Sciatic nerve (tissue), 2 donors: ENCODE data around the gene RAB10. TPM values are rescaled to one million over a fixed set of nuclear protein-coding genes. Genes with fewer than 3 reads are reported as not detected.
"Not testable (repeated sequence)": the region's sequence is repeated elsewhere in the genome, so short reads cannot be mapped to it uniquely, and the experiment has no call there.

ENCODE experiments used
- ATAC-seq: fragments of 200-7000 bp; cut with Tn5 transposase; one replicate; pipeline ENCODE4 v1.9.1; 2020; ENCODE audit warnings: mild to moderate bottlenecking, moderate library complexity
- DNase-seq: peaks from one replicate; pipeline ENCODE4 v3.0.0-alpha.2; 2020; ENCODE audit warnings: low spot score
- intact Hi-C: fragments of 100-400 bp; cut with DNase I; formaldehyde crosslinking; loops from one replicate; pipeline ENCODE4 v1.14.2; 2022
- total RNA-seq: library from RNA; stranded (reverse); fragmentation: NEBNext Ultra II Directional; extraction: Animal tissue kit (Norgen Biotek cat#: 25700); gene quantifications from one replicate; pipeline ENCODE4 v1.2.1, GENCODE V29; 2021
- donor health status: DM: no; HTN: no; CAD: no.
- donor health status: DM: no; HTN: no; CAD: no.

Gene RAB10
- total RNA-seq, 1 donor from 2014 or later: 104 TPM

DNA sequence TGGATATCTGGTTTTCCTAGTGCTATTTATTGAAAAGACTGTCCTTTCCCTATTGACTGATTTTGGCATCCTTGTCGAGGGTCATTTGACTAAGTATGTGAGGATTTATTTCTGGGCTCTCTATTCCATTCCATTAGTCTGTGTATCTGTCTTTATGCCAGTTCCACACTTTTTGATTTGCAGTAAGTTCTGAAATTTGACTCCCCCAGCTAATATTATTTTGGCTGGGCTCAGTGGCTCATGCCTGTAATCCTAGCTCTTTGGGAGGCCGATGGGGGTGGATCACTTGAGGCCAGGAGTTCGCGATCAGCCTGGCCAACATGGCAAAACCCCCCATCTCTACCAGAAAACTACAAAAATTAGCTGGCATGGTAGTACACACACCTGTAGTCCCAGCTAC lies 92.2 kb downstream of the RAB10 start:
- intact Hi-C loops: no loop called here
- ATAC-seq: no peak
- no peak for DNase-seq

DNA sequence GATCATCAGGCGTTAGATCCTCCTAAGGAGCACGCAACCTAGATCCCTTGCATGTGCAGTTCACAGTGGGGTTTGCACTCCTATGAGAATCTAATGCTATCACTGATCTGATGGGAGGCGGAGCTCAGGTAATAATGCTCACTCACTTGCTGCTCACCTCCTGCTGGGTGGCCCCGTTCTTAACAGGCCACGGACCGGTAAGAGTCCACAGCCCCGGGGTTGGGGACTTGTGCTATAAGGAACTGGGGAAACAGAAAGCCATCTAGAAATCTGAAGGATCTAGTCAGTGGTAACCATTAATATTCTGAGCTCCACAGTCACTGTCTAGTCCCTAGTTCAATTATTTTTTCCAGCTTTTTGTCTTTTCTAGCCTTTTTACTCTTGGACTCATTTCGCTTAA lies 94.3 kb downstream of the RAB10 start:
- ATAC-seq: no peak
- intact Hi-C loops: no loop called here

DNA sequence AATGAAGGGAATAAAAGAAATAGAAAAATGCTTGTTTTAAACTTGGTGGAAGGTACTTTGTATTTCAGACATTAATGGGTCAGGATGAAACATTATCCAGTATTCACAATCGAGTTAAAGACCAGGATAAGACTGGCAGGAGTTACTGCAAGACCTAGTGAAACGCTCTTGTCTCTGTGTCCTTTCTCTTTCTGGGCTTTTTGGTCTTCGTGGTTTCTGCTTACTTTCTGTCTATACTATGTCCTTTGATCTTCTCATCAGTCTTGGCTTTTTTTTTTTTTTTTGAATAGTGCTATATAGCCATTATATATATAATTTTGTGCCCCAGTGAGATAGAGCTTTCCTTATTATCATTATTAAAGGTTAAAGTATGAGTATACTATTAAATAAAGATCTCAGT lies 96.9 kb downstream of the RAB10 start:
- intact Hi-C loops: no loop called here

More for the DNA sequence above, 94.3 kb downstream of the RAB10 start:
- no peak for DNase-seq

DNA sequence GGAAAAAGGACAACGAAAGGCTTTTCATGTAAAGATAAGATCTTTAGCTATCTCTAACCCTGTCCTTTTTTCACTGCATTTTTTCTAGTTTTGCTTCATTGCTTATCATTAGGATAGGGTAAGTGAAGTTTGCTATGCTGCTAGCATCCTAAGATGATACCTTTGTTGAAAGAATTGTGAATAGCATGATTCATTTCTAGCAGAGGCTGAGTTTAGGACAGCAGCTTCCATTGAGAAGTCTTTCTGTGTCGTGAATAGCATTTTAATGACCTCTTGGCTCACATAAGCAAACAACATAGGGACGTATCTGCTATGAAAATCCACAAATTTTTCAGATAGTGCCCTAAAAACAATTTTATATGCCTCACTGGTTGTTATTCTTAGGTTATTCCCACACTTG lies 102.6 kb downstream of the RAB10 start:
- ATAC-seq: no peak
- intact Hi-C loops: no loop called here
- no peak for DNase-seq

More for the DNA sequence above, 96.9 kb downstream of the RAB10 start:
- no peak for ATAC-seq
- DNase-seq: no peak

DNA sequence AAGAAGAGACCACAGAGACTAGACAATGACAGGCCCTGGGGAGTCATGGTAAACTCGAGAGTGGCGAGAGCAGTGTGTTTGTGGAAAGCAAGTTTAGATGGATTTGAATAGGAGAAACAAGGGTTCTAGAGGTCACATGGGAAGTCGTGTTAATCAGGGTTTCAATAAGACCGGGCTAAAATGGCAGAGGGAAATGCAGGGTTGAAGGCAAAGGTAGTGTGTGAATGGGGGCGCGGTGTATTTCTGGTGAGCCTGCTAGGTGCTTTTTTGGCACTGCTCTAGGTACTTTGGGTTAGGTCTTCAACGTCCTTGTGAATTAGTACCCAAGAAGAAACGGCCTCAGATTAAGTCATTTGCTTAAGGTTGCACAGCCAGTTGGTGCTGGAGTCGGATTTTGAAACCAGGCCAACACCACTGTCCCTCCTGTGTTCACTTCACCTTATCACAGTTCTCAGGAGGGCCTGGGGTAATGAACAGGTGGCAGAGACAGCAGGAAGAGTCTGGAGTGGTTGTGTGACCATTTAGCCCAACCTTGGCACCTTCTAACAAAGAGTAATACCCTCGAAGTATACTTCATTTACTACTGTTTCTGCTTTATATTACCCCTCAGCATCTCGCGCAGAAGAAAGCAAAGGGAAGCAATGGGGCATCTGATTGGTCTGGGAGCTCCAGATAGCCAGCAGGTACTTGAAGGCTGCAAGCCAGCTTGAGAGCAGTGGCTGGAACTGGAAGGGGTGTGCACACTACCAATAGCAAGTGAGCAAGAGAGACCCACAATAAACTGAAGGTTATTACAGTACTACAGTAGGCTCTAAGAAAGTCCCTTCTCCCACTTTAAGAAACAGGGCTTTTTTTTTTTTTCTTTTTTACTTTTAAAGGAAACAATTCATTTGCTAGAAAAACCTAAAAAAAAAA lies 105.6 kb downstream of the RAB10 start:
- no peak for DNase-seq
- no peak for ATAC-seq
- intact Hi-C loops: loop anchor here (10.0 kb wide), 1 partner anchor 145 kb away; no protein-coding TSS in a partner anchor

DNA sequence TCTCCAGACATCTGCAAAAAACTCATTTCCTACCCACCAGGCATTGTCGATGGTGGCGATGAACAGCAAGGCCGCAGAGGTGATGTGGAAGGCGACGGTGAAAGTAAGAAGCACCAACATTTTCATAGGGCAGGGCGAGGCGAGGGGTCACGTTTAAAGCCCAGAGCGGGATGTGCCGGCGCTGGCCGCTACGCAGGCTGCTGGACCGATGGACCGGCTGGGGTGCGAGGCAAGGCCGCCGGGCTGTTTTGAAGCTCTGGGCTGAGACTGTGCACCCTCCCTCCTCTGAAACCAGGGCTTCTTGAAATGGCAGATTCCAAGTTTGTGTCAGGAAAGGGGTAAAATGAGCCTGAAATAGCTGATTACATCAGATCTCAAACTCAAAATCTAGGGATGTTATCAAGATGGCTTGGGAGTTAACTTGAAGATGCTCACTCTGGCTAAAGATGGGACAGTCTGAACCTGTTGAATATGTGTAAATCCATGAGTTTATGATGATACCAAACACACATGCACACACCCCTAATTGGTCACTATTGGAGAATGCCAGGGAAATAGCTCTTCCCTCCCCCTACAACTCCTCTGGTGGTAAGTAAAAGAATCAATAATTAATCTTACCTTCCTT lies 107.4 kb downstream of the RAB10 start:
- intact Hi-C loops: loop anchor here (10.0 kb wide), 1 partner anchor 146 kb away; no protein-coding TSS in a partner anchor
- ATAC-seq (no peak), DNase-seq (no peak)

DNA sequence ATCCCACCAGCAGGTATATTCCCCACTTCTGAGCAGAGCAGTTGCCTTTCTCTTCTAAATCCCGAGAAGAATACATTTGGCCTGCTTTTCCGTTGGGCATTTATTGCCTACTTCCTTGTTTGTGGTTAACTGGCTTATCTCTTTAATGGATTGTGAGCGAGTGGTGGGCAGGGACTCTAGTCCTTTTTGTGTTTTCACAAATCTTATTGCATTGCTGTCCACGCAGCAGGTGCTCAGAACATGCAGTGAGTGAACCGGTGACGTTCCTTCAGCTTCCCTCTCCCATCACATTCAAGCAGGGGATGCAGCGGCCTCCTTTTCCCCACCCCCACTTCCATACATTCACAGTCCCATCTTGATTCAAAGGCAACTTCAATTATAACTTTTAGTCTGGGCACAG lies 110.1 kb downstream of the RAB10 start:
- intact Hi-C loops: loop anchor here (10.0 kb wide), 1 partner anchor 149 kb away; no protein-coding TSS in a partner anchor
- DNase-seq: no peak
- no peak for ATAC-seq

DNA sequence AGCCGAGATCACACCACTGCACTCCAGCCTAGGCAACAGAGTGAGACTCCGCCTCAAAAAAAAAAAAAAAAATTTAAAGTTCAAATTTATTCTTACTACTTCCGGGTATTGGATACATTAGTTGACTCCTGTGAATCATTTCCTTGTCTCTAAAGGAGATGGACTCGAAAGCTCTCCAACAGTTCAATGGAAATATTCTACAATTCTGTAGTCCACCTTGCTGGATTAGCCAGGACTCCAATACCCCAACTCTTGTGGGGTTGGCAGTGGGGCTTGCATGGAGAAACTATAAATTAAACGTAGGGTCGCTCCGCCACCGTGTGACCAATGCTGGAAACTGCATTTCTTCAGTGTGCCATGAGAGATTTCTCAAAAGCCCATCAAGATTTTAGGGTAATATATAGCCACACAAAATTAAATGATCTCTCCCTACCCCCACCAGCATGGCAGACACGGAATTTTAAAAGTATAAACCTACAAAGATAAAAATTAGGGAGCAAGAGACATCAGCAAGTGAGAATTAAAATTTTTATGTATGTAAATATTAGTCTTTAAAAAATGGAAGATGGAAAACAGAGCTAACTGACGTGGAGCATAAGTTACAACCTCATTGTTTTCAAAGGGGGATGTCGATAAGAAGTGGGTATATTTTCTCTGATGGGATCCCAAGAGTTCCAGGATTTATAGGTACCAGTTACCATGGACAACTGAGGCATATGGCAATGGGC lies 111.2 kb downstream of the RAB10 start:
- intact Hi-C loops: loop anchor here (5.0 to 10.0 kb wide), 2 partner anchors 150 to 193 kb away; no protein-coding TSS in a partner anchor
- peak; percentile 78 for DNase-seq
- ATAC-seq: peak; percentile 73

DNA sequence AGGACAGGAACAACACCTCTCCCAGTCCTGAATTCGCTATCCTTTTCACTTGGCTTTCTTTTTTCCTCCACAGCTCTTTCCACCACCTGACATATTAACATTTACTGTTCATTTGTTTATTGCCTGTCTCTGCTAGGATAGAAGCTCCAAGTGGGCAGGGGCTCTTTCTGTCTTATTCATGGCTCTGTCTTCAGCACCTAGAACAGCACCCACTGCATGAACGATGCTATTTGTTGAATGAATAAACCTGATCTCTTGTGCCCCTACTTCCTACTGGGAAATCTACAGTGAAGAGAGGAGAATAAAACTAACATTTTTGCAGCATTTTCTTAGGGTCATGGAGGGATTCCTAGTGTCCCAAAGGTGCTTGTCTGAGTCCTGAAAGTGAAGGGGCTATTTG lies 114.6 kb downstream of the RAB10 start:
- intact Hi-C loops: loop anchor here (5.0 to 10.0 kb wide), 2 partner anchors 154 to 196 kb away; no protein-coding TSS in a partner anchor
- no peak for ATAC-seq

DNA sequence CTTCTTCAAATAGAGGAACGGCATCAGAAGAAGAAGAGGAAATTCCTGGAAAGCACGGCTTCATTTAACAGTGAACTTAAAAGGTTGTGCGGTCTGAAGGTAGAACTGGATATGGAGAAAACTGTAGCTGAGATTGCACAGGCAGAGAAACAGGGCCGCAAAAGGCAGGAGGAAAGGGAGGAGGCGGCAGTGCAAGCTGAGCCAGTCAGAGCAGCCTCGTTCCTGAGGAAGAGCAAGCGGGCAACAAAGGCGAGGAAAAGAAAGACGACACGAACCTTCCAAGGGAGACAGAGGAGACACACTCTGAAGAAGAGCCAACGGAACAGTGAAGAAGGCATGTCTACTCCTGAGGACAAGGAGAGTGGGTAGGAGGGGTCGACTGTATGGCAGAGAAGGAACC lies 116.4 kb downstream of the RAB10 start:
- intact Hi-C loops: no loop called here
- DNase-seq: no peak
- ATAC-seq: no peak

More for the DNA sequence above, 114.6 kb downstream of the RAB10 start:
- DNase-seq: no peak

DNA sequence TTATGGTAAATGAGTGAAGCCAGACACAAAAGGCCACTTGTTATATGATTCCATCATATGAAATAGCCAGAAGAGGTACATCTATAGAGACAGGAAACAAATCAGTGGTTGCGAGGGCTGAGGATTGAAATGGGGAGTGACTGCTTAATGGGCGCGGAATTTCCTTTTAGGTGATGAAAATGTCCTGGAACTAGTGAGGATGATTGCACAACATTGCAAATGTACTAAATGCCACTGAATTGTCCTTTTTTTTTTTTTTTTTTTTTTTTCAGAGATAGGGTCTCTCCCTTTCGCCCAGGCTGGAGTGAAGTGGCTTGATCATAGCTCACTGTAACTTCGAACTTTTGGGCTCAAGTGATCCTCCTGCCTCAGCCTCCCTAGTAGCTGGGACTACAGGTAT lies 123.7 kb downstream of the RAB10 start:
- intact Hi-C loops: no loop called here
- ATAC-seq (no peak), DNase-seq (no peak)

DNA sequence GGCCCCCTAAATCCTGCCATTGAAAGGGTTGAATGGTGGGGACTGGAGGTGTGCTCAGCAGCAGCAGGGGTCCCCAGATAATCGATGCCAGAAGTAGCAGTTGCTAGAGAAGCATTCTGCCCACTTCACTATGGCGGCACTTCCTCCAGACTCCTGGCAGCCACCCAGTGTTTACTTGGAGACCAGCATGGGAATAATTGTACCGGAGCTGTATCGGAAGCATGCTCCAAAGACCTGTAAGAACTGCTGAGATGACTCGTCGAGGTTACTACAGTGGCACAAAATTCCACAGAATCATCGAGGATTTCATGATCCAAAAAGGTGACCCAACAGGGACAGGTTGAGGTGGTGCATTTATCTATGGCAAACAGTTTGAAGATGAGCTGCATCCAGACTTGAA lies 128.0 kb downstream of the RAB10 start:
- intact Hi-C loops: no loop called here
- DNase-seq: peak; percentile 30
- ATAC-seq: no peak

DNA sequence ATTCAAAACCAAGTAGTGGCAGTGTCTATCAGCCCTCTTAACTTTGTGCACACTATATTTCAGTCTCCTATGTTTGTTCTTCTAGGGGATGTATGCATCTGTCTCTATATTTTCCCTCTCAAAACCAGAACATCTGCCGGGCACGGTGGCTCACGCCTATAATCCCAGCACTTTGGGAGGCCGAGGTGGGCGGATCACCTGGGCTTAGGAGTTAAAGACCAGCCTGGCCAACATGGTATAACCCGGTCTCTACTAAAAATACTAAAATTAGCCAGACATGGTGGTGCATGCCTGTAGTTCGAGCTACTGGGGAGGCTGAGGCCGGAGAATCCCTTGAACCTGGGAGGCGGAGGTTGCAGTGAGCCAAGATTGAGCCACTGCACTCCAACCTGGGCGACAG lies 129.1 kb downstream of the RAB10 start:
- intact Hi-C loops: no loop called here
- no peak for ATAC-seq
- DNase-seq: peak; percentile 18

DNA sequence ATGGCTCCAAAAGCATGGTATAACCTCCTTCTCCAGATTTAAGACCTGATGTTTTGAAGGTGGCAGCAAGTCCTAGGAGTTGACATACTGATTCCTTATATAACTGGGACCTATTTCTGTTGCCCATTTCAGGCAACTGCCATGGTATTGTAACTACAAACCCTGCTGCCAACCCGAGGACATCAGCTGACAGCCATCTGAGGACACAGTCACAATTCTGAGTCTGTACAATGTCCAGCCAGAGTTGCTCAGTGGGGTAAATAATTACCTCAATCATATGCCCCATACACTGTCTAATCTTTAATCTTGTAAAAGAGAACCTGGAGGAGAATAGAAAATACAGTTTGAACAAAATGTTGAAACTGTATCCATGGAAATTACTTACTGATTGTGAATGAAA lies 130.3 kb downstream of the RAB10 start:
- intact Hi-C loops: no loop called here
- no peak for ATAC-seq
- peak; percentile 15 for DNase-seq

DNA sequence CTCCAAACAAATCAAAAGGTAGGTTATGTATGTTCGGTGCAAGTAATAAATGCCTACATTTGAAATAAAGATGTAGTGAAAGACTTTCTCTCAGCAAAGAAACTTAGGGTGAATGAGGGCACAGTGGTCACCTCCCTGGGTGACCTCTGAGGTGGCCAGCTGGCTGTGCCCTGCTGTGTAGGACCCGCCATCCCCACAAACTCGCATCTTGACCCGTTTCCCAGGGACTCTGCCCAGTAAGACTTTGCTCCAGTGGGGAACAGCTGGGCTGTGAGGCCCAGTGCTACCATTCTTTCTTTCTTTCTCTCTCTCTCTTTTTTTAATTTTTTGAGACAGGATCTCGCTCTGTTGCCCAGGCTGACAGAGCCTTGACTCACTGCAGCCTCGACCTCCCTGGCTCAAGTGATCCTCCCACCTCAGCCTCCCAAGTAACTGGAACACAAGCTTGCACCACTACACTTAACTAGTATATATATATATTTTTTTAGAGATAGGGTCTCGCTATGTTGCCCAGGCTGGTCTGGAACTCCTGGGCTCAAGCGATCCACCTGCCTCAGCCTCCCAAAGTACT lies 130.8 kb downstream of the RAB10 start:
- intact Hi-C loops: no loop called here
- DNase-seq: peak; percentile 19
- ATAC-seq: no peak

DNA sequence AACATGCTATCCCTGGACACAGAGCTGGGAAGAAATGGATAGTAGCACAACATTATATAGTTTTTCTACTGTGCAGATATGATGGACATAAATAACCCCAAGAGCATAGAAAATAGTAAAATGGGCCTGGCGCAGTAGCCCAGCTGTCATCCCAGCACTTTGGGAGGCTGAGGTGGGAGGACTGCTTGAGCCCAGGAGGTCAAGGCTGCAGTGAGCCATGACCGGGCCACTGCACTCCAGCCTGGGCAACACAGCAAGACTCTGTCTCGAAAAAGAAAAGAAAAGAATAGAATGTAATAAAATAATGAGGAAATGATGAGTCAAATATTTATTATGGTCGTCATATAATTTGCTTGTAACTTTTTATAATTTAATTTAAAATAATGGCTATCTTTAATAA lies 131.5 kb downstream of the RAB10 start:
- DNase-seq (no peak), ATAC-seq (no peak)
- intact Hi-C loops: no loop called here

DNA sequence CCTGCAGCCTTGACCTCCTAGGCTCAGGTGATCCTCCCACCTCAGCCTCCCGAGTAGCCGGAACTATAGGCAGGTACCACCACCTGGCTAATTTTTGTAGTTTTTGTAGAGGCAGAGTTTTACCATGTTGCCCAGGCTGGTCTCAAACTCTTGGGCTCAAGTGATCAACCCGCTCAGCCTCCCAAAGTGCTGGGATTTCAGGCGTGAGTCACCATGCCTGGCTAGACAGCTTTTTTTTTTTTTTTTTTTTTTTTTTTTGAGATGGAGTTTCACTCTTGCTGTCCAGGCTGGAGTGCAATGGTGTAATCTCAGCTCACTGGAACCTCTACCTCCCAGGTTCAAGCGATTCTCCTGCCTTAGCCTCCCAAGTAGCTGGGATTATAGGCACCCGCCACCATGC lies 132.7 kb downstream of the RAB10 start:
- ATAC-seq, intact Hi-C loops: not testable (repeated sequence)
- DNase-seq: peak; percentile 22

DNA sequence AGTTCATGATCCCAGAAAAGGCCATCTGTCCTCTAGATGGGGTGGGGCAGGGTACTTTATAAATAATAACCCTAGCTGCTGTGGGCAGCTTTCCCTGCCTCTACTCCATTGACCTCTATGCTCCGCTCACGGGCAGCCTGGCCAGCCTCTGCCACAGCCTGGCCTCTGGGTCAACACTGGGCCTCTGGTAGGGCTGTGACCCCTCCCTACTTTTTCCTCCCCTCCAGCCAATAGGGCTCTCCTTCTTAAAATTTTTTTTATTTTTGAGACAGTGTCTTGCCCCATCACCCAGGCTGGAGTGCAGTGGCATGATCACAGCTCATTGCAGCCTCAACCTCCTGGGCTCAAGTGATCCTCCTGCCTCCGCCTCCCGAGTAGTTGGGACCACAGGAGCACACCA lies 134.9 kb downstream of the RAB10 start:
- intact Hi-C loops: no loop called here
- DNase-seq (no peak), ATAC-seq (no peak)

DNA sequence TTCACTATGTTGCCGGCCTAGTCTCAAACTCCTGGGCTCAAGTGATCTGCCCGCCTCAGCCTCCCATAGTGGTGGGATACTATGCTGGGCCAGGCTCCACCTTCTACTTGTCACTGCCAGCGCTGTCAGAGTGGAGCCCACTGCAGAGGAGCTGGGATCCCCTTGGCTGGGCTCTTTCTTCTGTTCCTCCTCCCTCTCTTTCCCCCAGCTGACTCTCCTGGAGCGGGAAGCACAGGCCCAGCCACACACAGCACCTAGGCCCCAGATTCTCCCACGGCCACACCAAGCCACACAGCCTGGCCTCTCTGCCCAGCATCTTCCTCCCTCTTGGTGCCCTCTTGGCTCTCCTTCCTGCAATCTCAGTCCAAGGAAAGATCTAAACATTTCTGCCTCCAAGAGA lies 135.3 kb downstream of the RAB10 start:
- DNase-seq (peak; percentile 12), ATAC-seq (no peak)
- intact Hi-C loops: no loop called here
